ENCODE measurements around the gene SIGLEC8.
A peak's percentile ranks its signal among the peaks of the same experiment; 100 is the strongest.

SIGLEC8 gene

GRCh38 chr19:51415187-51415586 lies 43.1 kb downstream of the SIGLEC8 start:
- no peak for TF ChIP-seq CTCF (IDR thresholded peaks at IDR 0.05; ENCODE audit: low read depth, low read length)
- H3K4me3 ChIP-seq (ENCODE audit: low read depth, low read length), result no peak overlapping the region

DNA sequence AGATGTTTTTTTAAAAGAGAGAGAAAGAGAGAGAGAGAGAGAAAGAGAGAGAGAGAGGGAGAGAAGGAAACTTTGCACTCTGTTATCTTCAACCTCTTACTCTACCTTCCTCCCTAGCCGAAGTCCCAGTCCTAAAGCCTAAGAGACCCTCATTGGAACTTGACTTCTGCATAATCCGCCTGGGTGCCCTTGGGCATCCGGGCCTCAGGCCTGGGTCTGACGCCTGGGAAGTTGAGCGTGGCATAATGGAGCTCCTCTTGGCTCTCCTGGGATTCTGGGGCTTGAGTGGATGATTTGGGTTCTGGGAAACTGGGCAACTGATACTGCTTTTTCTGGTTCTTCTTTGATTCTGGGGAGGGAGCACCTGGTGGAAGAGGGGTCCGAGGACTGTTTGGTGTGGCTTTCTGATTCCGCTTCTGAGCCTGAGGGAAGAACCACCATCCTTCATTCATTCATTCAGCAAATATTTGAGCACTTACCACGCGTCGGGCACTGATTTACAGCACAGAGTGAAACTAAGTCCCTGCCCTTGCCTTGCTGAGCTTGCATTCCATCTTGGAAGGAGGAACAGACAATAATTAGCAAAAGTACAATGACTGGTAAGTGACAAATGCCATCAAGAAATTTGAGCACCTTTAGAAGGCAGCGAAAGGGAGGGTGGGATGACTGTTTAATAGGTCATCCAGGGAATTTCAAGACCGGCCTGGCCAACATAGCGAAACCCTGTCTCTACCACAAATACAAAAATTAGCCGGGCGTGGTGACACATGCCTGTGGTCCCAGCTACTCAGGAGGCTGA lies 47.1 kb downstream of the SIGLEC8 start:
- no peak for TF ChIP-seq CTCF (IDR thresholded peaks at IDR 0.05; ENCODE audit: low read depth, low read length)
- no peak overlapping the region for H3K4me3 ChIP-seq (ENCODE audit: low read depth, low read length)

DNA sequence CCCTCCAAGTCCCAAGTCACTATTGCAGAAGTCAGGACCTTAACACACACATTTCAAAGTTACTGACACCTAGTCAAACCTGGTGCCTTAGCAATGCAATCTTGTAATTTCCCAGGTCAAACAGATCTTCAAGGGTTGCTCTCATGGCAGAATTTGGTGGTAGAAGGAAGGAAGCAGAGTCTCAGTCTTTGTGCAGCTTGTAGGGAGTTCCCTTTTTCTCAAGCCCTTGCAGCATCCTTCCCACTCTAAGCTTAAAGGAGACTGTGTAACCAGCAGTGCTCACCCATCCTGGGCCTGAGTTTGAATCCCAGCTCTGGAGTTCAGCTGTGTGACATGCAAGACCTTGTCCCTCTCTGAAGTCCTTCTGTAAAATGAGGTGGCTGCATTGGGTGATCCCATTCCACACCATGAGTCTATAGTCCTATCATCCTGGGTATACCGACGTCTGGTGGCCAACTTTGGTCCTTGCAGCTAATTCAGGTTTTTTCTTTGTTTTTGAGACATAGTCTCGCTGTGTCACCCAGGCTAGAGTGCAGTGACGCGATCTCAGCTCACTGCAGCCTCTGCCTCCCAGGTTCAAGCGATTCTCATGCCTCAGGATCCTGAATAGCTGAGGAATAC lies 50.6 kb downstream of the SIGLEC8 start:
- no peak overlapping the region for H3K4me3 ChIP-seq (ENCODE audit: low read depth, low read length)
- peak; percentile 40 for TF ChIP-seq CTCF (IDR thresholded peaks at IDR 0.05; ENCODE audit: low read depth, low read length)

GRCh38 chr19:51402117-51402516 lies 56.1 kb downstream of the SIGLEC8 start:
- H3K4me3 ChIP-seq (ENCODE audit: low read depth, low read length), result no peak overlapping the region
- TF ChIP-seq CTCF (IDR thresholded peaks at IDR 0.05; ENCODE audit: low read depth, low read length), result no peak
